GM21529 (cell line): ENCODE data around the gene CAMK2B.

Source experiments
- ATAC-seq: cut with Tn5 transposase; IDR thresholded peaks from one replicate; pipeline ENCODE4 v1.9.1; 2021; ENCODE audit not compliant: unreplicated experiment

Gene CAMK2B

DNA sequence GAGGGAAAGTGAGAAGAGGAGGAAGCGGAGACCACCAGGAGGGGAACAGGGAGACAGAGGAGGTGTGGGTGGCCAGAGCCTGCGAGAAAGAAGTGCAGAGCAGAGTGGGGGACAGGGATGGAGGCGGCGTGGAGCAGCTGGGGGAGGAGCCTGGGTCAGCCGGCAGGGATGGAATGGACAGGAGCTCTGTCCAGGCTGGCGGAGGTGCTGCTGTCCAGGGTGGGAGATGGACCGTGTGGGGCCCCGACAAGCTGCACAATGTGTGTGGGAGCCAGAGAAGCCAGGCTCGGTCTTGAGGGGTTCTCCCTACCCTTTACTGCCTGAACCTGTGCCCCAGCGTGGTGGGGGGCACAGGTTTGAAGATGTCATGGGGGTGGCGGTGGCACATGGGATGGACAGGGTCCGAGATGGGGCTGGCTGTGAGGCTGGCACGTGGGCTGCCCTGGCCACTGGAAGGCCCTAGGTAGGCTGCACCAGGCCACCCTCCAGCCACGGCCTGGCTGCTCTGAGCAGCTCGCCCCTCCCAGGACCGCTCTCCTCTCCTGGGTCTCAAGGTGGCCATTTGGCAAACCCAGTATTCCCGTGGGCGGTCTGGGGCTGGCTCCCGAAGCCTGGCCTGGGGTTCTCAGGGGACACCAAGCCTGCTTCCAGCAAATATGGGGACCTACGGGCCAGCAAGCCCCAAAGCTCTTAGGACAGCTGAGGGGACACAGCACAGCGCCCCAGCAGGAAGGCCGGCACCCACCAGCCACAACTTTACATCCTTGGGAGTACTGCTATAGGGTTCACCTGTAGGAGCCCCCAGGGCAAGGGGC, 92.3 kb downstream of the CAMK2B start:
- ATAC-seq = no peak

DNA sequence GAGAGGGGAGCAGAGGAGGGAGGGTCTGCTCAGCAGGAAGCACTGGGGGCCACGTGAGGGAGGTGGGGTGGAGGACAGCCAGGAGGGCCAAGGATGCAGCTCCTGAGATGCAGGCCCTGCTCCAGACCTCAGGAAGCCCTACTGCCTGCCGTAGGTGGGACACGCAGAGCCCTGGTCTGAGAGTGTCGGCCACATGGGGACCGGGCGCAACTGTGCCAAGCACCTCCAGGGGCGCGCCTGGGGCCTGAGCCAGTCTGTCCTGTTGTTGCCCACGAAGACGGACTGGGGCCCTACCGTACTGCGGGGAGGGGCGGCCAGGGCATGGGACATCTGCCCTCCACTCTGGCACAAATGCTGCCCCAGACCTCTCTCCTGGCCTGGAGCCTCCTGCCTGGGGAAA, 93.0 kb downstream of the CAMK2B start:
- no peak for ATAC-seq

DNA sequence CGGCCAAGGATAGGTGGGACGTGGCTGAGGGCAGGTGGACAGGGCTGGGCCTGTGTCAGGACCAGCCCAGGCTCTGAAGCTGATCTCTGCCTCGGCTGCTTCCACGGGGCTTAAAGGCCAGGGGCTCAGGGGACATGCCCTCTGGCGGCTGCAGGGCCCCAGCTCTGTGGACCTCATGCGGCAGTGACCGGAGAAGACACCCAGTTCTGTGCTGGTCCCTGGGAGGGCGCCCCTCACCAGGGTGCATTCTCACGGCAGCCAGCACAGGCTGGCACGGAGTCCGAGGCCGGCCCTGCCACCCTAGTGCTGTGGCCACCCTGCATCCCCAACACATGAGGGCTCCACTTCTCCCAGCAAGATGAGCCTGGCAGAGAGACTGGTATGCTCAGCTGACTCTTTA, 94.3 kb downstream of the CAMK2B start:
- ATAC-seq = no peak

DNA sequence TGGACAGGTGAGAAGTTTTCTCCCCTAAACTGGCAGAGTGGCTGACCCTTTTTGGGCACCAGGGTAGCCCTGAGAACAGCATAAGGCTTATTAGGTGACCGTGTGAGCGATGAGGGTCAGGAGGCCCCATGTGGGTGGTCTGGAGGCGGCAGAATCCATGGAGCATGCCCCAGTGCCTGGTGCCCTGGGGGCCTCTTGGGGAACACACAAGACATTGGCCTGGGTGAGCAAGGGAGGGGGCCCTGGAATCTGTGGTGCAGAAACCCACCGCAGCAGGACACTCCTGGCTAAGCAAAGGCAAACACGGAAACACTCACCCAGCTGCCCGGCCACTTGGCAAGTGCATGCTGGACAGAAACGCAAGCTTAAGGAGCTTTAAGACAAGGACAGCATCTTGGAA, 95.1 kb downstream of the CAMK2B start:
- ATAC-seq = no peak

DNA sequence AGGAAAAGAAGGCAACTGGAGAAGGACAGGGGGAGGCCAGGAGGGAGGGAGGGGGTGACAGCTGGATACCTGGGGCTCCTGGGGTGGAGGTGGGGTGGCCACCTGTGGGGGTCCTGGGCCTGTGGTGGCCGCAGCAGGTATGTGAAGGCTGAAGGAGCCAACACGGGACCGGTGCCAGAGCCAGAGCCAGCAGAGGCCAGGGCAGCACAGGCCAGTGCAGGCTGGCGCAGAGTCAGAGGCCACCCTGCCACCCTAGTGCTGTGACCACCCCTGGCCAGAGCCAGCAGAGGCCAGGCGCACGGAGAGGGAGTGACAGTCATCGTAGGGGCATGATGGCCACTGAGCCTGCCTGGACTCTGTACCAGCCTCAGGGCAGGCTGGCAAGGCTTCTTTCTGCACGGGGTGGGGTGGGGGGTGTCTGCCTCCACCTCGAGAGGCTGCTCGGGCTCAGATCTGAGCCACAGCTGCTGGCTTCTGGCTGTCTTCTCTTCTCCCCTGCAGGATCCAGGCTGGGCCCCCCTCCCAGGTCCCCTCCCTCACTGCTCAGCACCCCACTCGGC, 95.8 kb downstream of the CAMK2B start:
- ATAC-seq = no peak

DNA sequence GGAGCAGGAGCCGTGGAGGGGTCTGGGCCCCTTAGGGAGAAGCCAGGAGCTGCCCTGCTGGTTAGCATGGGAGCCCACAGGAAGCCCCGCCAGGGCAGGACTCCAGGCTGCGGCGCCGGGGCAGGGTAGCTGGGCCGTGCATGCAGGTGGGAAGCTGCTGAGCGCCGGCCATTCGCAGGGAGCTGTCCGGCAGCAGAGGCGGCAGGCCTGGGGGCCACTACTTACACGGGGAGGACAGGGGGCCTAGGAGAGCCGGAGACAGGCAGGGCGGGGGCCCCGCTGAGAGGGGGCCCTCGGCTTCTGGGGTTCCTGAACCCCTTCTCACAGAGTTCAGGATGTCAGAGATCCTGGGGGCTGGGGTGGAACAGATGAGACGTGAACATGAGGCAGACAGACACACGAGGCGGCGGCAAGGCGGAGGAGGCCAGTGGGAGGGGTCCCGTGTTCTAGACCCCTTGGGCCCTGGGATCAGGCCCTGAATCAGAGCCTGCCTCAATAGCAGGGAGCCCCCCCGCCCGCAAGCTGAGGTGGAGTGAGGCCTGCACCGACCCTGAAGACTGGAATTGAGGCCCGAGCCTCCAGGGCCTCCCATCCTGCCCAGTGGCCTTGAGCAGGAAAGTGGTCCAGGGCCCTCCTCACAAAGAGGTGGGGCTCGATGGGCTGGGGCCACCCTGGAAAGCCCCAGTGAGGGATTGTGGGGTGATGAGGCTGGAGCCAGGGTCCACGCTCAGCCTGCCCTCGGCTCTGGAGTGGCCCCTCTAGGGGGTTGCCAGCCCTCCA, 96.6 kb downstream of the CAMK2B start:
- ATAC-seq = no peak

DNA sequence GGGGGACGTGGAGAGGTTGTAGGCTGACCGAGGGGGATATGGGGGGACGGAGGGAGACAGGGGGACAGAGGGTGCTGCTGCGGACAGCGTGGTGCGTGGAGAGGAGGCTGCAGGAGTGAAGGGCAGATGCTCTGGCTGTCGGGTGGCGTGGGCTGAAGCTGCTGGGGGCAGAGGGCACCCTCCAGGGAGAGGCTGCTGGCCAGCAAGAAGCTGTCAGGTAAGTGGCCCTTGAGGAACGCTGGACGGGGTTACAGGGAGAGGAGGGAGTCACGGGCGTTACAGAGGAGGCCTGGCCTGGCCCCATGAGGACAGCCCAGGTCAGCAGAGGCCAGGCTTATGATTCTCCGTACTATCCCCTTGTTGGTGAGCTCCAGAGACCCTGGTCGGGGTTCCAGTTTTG, 97.5 kb downstream of the CAMK2B start:
- no peak for ATAC-seq

DNA sequence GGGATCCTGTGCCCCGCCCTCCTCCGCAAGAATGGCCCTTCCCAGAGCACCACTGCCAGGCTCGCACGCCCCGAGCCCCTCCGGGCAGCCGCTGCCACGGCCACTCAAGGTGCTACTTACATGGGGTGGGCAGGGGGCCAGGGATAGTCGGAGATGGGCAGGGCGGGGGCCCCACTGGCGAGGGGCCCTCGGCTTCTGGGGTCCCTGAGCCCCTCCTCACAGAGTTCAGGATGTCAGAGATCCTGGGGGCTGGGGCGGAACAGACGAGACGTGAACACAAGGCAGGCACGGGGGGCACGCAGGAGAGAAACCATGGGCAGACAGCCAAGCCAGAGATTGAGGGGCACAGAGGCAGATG, 99.0 kb downstream of the CAMK2B start:
- no peak for ATAC-seq

DNA sequence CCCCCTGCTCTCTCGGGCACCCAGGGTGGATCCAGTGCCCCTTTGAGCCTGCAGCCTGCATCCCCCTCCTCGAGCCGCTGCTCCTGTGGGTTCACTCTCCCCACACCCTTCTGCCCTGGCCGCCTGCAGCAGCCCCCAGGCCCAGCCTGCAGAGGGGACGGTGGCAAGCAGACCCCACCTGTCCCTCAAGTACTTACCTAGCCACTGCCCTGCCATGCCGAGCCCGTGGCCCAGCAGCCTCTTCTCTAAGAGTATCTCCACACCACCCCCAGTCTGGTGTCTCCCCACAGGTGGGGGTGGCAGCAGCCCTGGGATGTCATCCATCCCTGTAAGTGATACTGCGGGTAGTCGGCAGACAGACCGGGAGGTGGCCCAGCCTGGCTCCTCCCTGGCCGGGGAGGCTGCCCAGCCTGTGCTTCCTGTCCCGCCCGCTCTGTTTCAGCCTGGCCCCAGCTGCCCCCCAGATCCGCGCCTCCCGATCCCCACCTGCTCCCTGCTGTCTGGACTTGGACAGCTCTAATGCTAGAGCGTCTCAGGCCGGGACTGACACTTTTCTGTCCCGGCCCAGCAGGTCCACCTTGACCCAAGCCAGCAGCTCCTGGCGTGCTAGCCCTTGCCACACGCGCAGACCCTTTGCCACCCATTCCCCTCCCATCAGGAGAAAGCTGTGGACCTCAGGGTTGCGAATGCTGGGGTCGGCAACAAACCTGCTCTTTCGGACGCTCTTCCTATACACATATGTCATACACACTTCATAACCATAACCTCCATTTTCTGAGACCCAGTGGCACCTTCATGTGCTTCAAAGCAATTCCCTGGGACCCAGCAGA, 99.6 kb downstream of the CAMK2B start:
- ATAC-seq = no peak

DNA sequence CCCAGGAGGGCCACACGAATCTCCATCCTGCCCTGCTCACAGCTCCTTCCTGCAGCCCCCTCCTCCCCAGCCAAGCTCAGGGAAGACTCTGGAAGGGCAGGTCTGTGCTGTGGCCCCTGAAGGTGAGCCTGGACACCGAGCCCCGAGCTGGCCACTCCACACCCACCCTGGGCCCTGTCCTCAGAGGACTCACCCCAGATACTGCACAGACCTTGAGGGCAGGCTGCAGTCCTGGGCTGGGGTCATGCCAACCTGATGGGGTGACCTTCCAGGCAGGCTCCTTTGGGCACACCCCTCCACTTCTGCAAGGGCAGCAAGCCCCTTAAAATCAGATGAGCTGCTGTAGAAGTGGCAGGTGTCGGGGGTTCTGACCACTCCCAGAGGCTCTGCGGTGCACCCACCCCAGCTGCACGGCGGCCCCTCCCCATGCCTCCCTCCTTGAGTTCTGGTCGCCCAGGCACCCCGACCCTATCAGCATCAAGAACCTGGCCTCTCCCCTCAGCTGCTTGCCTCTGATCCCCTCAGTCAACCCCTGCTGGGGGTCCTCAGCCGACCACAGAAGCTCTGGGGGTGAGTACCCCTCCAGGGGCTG, 100.3 kb downstream of the CAMK2B start:
- ATAC-seq = no peak

DNA sequence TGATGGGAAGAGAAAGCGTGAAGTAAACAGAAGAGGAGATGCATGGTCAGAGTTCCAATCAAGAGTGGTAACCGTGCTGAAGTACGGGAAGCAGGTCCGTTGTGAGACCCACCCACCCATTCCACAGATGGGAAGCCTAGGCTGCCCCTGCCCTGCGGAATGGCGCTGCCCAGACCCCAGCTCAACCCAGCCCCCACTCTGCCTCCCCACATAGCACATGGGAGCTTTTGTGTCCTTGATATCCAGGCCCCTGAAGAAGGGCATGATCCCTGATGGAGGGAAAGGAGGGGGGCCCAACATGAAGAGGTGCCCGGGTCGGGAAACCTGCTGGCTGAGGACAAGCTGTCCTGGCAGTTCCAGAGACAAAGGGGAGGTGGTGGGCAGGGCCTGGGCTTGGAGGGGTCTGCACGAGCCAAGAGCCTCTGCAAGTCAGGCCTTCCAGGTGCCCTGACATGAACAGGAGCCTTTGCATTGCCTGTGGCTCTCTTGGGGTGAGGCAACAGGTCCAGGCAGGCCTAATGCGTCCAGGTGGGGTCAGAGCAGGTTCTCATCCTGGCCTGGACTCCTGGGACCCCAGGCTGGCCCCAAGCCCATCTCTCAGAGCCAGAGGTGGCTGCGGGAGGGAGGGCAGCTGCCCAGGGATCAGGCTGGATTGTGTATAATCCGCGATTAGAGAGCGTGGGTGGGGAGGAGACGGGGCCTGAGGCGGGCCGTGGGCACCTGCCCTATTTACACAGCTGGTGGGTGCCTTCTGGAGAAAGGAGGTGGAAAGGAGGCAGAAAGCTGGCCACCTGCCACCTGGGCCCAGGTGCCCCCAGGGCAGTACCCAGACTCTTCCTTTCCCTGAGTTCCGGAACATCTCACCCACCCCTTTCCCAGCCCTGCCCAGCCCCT, 101.1 kb downstream of the CAMK2B start:
- ATAC-seq = no peak

DNA sequence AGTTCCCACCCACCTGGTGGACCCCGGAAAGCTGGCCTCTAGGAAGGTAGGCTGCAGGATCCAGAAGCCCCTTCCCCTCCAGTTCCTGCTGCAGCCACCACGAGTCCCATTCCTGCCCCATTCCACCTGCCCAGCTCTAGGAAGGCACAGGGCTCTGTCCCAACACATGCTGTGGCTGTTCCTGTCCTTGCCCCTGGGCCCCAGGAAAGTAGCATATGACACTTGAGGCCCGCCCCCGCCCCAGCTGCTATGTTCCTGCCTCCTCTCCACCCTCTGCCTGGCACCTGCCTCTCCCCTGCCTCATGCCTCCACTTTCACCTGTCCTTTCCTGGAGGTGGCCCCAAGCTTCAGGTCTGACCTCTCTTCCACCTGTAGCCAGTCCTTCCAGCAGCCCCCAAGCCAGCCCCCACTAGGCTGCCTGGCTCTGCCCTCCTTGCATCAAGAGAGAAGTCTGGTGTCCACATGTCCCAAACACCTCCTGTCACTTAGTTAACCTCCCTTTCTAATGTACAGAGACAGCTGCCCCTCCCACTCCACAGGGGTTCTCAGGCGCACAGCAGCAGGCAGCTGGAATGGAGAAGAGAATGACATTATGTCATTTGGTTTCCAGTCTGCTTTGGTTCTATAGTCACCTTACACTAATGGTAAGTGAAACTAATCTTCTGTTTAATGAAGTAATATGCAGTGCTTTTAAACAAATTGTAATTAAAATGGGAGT, 101.9 kb downstream of the CAMK2B start:
- ATAC-seq = no peak

DNA sequence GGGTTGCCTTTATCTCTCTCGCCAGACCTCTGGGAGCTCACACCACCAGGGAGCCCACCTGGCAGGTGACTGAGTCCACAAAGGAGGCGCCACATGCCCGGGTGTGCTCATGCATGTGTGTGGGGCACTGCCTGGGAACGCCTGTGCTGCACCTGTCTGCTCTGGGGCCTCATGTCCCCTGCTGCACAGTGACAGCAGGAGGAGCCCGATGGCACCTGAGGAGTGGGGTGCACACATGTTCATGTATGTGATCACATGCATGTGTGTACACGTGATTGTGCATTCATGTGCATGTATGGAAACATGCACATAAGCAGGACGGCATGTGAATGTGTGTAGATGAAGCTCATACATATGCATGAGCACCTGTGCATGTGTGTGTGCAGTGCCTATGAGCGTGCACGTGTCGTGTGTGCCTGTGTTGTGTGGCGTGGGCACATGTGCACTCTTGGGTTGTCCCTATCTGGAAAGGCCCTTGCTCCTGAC, 102.6 kb downstream of the CAMK2B start:
- ATAC-seq = no peak

DNA sequence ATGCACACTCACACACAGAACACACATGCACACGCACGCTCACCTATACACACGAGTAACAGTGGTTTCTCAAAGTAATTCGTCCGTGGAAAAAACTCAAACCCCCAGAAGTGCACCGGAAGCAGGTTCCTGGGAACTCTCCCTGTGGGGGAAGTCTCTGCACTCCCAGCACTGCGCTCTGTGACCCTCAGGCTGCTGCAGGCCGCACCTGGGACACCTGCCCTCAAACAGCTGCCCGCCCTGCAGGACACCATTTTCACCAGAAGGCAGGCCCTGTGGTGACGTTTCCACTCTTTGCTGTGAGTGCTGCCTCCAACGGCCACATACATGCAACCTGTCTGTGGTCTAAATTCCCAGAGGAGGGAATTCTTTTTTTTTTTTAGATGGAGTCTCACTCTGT, 103.3 kb downstream of the CAMK2B start:
- no peak for ATAC-seq

DNA sequence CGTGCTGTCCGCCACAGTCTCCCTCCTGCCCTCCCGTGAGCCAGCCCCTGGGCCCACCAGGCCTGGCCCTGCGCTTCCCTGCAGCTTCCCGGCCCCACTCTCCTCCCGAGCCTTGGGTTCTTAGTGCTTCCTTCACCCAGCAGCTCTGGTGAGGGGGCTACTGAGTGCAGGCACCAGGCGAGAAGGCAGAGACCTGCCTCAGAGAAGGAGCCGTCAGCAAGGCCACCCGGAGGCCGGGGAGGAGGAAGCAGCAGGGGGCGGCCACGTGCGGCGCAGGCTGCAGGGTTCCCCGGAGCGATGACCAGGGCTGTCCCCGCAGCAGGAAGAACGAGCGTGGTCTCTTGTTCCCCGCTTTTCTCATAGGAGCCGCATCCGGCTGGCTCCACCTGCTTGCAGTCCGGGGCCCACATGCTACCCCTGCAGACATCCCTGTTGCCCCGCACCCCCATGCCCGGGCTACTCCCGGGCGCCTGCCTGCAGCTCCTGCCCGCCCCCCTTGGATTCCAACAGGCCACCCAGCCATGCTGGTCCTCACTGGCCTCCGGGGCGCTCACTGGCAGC, 104.1 kb downstream of the CAMK2B start:
- no peak for ATAC-seq

DNA sequence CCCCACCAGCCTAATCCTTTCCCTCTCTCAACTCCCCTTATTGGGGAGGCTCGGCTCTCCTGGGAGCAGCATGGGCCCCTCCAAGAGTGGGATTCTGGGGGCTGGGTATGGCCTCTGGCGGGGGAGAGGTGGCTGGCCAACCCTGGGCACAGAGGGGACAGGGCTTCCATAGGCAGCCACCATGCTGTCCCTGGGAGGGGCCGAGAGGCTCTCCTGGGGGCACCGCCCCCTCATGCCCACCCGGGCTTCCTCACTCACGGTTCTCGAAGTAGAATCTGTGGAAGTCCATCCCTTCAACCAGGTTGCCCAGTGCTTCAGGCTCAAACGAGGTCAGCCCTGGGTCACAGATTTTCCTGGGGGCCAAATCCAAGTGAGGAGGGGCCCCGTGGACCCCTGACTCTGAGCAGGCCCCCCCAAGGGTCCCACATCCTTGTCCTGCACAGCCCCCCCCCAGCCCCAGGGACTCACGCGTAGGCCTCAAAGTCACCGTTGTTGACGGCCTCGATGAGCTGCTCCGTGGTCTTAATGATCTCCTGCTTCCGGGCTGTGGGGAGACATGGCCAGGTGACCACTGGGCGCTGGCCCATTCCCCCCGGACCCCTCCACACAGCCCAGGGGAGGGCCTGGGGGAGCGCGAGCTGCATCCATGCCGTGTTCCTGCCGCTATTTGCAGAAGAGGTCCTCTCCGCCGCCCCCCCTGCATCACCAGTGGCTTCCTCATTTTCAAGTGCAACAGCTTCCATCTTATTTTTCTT, 104.9 kb downstream of the CAMK2B start:
- no peak for ATAC-seq

DNA sequence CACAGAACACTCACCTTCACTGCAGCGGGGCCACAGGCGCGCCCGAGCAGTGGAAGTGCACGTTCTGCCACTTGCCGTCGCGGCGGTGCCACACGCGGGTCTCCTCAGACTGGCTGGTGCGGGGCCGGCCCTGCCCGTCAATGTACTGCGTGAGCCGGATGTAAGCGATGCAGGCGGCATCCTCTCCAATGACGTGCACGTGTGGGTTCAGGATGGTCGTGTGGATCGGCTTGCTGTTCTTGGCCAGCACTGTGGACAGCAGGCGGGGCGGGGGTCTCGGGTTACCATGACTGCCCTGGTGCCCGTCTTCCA, 105.4 kb downstream of the CAMK2B start:
- no peak for ATAC-seq

DNA sequence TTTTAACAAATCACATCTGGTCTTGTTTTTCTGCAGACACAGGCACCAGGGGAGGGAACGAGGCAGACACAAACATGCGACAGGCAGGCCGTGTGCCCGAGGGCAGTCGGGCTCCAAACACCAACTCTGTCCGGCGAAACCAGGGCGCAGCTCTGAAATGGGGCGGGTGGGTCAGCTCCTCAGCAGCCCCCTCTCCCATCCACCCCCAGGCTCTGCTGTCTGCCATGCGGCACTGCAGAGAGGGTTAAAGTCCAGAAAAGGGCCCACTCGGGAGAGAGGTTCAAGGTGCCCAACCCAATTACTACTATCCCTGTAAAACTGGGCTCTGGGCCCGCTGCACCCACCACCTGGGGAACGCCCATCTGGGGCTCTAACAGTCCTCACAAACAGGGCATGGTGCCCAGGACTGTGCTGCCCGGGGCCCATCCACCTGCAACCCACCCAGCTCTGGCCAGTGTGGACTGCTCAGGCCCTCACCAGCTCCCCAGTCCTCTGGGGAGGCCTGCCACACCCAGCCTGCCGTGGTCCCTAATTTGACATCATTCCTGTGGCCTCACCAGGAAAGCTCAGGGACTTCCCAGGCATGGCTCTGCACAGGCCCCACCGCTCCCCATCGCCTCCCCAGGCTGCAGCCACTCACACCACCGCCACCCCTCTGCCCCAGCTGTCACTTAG, 105.9 kb downstream of the CAMK2B start:
- no peak for ATAC-seq
